Fibroblast of lung (primary cell): ENCODE results near the gene TMEM119.

Experiments
- EZH2 ChIP-seq: IDR thresholded peaks from 2 replicates; pipeline ENCODE4 v1.5.1; 2012; ENCODE audit warnings: low read length, control low read depth, mild to moderate bottlenecking; ENCODE audit errors: missing control alignments
- TF ChIP-seq, protein P1 (sequence below), 2 donors: IDR thresholded peaks in 1 of 2; conservative IDR thresholded peaks in 1 of 2; 1 replicate in 1 of 2; 2 replicates in 1 of 2; pipeline ENCODE4 v1.5.1; 2011 to 2012; ENCODE audit warnings: low read length in 2 of 2, control low read depth in 1 of 2, inconsistent platforms in 1 of 2, low read depth in 1 of 2, mild to moderate bottlenecking in 1 of 2

DNA sequence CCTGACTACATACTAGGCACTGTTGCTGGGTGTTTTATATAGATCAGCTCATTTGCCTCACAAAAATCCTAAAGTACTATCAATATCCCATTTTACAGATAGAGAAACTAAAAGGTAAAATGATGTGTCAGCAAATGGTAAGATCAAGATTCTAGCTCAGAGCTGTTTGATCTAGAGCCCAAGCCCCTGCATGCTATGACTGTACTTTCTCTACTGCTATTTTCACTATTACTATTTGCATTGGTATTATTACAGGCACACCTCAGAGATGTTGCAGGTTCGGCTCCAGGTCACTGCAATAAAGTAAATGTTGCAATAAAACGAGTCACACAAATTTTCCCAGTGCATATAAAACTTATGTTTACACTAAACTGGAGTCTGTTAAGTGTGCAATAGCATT lies 24.6 kb downstream of the TMEM119 start:
- TF ChIP-seq, protein P1, sequence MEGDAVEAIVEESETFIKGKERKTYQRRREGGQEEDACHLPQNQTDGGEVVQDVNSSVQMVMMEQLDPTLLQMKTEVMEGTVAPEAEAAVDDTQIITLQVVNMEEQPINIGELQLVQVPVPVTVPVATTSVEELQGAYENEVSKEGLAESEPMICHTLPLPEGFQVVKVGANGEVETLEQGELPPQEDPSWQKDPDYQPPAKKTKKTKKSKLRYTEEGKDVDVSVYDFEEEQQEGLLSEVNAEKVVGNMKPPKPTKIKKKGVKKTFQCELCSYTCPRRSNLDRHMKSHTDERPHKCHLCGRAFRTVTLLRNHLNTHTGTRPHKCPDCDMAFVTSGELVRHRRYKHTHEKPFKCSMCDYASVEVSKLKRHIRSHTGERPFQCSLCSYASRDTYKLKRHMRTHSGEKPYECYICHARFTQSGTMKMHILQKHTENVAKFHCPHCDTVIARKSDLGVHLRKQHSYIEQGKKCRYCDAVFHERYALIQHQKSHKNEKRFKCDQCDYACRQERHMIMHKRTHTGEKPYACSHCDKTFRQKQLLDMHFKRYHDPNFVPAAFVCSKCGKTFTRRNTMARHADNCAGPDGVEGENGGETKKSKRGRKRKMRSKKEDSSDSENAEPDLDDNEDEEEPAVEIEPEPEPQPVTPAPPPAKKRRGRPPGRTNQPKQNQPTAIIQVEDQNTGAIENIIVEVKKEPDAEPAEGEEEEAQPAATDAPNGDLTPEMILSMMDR (conservative IDR thresholded peaks at IDR 0.05 in 1 of 2, IDR thresholded peaks at IDR 0.05 in 1 of 2; ENCODE audit: low read depth in 1 of 2, low read length in 2 of 2) = no peak
- TF ChIP-seq EZH2 = no peak
